Skeletal muscle satellite cell (primary cell): ENCODE measurements around the gene SLC34A3.

ENCODE experiments used
- H3K27me3 ChIP-seq: 2 replicates; pipeline ENCODE4 v1.7.0; 2013; ENCODE audit warnings: low read length; ENCODE audit not compliant: control insufficient read depth, insufficient read depth
- H3K36me3 ChIP-seq: 2 replicates; pipeline ENCODE4 v1.7.0; 2013; ENCODE audit warnings: mild to moderate bottlenecking, control low read depth, low read length; ENCODE audit not compliant: insufficient read depth
- H3K4me1 ChIP-seq: 2 replicates; pipeline ENCODE4 v1.7.0; 2013; ENCODE audit warnings: low read length; ENCODE audit not compliant: control insufficient read depth, insufficient read depth
- H3K4me2 ChIP-seq: 2 replicates; pipeline ENCODE4 v1.7.0; 2013; ENCODE audit warnings: mild to moderate bottlenecking, low read length
- H3K4me3 ChIP-seq: 2 replicates; pipeline ENCODE4 v1.7.0; 2013; ENCODE audit warnings: low read length
- H3K9ac ChIP-seq: 2 replicates; pipeline ENCODE4 v1.7.0; 2013; ENCODE audit warnings: mild to moderate bottlenecking, low read depth, low read length, moderate library complexity
- H3K9me3 ChIP-seq: replicated peaks from 2 replicates; pipeline ENCODE4 v1.7.0; 2013; ENCODE audit warnings: mild to moderate bottlenecking, control low read depth, low read length

SLC34A3 gene

DNA sequence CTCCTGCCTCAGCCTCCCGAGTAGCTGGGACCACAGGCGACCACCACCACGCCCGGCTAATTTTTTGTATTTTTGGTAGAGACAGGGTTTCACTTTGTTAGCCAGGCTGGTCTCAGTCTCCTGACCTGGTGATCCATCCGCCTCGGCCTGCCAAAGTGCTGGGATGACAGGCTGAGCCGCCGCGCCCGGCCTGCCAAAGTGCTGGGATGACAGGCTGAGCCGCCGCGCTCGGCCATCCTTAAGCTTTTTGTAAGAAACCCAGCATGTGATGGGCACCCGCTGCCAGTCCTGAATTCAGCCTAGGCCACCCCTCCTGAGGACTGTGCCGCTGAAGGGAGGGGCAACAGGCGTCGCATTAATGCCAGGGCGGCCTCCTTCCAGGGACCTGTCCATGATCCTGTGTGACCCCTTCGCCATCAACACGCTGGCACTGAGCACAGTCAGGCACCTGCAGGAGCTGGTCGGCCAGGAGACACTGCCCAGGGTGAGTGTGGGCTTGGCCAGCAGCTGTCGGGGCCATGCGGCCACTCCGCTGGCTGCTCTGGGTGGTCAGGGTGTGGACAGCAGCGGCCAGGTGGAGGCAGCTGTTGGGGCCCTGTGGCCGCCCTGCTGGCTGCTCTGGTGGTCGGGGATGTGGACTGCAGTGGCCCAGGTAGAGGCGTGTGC lies 34.9 kb downstream of the SLC34A3 start:
- peaks cover 56% of the 10 kb centered on the region for H3K36me3 ChIP-seq
- no peak overlapping the region for H3K9ac ChIP-seq
- H3K9me3 ChIP-seq = no peaks in the 10 kb centered on the region
- H3K4me3 ChIP-seq = no peak overlapping the region
- H3K4me2 ChIP-seq = no peak overlapping the region
- peaks cover 5% of the 10 kb centered on the region for H3K4me1 ChIP-seq
- no peaks in the 10 kb centered on the region for H3K27me3 ChIP-seq

DNA sequence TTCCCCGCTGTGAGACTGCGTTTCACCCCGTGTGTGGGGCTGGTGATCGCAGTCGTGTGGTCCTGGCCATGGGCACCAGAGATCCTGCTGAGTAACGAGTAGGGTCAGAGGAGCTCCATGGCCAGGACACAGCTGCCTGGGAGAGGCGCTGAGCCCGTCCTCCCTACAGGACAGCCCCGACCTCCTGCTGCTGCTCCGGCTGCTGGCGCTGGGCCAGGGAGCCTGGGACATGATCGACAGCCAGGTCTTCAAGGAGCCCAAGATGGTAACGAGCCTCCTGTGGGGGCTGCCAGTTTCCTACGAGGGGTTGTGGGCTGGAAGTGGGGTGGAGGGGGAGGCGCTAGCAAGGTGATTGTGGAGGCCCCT lies 35.4 kb downstream of the SLC34A3 start:
- Histone ChIP-seq H3K9me3 (no peaks in the 10 kb centered on the region), H3K9ac (no peak overlapping the region), H3K36me3 (peaks cover 59% of the 10 kb centered on the region), H3K4me1 (peaks cover 5% of the 10 kb centered on the region), H3K4me3 (no peak overlapping the region), H3K27me3 (no peaks in the 10 kb centered on the region), H3K4me2 (no peak overlapping the region)

DNA sequence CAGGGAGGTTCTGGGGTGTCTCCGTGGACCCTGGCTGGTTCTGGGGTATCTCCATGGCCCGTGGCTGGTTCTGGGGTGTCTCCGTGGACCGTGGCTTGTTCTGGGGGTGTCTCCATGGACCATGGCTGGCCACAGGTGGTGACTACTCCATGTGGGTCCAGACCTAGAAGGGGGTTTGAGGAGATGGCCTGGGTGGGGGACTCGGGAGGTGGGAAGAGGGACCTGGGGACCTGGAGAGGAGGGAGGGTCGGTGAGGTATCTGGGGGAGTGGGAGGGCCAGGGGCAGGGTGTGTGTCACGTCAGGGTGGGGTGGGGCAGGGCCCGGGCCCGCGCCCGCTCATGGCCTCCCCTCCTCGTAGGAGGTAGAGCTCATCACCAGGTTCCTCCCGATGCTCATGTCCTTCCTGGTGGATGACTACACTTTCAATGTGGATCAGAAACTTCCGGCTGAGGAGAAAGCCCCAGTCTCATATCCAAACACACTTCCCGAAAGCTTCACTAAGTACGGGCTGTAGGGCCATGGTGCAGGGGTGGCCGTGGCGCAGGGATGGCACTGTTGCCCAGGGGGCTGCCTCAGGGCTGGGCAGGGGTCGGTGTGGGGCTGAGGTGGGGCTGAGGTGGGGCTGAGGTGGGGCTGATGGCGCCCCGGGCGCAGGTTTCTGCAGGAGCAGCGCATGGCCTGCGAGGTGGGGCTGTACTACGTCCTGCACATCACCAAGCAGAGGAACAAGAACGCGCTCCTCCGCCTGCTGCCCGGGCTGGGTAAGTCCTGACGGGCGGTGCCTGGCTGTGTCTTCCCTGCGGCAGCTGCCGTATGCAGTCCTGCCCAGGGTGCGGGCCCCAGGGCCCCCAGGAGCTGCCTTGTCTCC lies 36.1 kb downstream of the SLC34A3 start:
- H3K9me3 ChIP-seq = no peaks in the 10 kb centered on the region
- H3K36me3 ChIP-seq = peaks cover 62% of the 10 kb centered on the region
- no peak overlapping the region for H3K4me3 ChIP-seq
- peaks cover 5% of the 10 kb centered on the region for H3K4me1 ChIP-seq
- no peak overlapping the region for H3K9ac ChIP-seq
- H3K4me2 ChIP-seq = no peak overlapping the region
- no peaks in the 10 kb centered on the region for H3K27me3 ChIP-seq

DNA sequence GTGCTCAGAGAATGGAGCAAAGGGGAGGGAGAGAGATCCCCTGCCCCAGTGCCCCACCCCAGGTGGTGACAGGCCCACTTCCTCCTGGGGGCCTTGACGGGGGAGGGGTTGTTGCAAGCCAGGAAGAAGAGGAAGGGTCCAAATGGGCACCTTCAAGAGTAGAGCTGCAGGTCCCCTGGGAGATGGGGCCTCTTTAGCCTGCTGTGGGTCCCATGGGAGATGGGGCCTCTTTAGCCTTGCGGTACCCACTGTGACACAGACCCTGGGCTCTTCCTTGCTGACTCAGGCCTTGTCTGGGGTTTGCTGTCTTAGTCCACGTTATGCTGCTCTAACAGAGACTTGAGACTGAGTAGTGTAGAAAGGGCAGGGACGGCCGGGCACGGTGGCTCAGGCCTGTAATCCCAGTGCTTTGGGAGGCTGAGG lies 37.2 kb downstream of the SLC34A3 start:
- H3K36me3 ChIP-seq = peaks cover 65% of the 10 kb centered on the region
- H3K9ac ChIP-seq = no peak overlapping the region

DNA sequence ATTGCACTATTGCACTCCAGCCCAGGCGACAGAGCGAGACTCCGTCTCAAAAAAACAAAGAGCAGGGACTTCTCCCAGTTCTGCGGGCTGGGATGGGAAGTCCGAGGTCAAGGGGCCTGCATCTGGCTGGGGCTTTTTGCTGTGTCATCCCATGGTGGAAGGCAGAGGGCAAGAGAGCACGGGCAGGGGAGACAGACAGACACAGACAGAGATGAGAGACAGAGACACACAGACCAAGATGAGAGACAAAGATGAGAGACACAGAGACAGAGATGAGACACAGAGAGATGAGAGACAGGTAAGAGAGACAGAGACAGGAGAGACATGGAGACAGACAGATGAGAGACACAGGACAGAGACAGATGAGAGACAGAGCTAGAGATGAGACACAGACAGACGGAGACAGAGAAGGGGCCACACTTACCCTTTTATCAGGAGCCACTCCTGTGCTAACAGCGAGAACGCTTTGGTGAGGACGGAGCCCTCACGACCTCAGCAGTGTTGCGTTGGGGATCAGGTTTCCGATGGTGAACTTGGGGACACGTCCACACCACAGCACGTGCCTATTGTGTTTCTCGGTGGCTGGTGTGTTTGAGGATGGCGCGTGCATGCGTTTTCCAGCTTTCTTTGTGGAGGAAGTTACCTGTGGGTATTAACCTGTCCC lies 38.0 kb downstream of the SLC34A3 start:
- H3K9me3 ChIP-seq = no peaks in the 10 kb centered on the region
- H3K4me3 ChIP-seq = no peak overlapping the region
- no peak overlapping the region for H3K4me2 ChIP-seq
- no peaks in the 10 kb centered on the region for H3K27me3 ChIP-seq
- peaks cover 68% of the 10 kb centered on the region for H3K36me3 ChIP-seq
- H3K4me1 ChIP-seq = peaks cover 3% of the 10 kb centered on the region
- H3K9ac ChIP-seq = no peak overlapping the region

More for the DNA sequence above, 37.2 kb downstream of the SLC34A3 start:
- Histone ChIP-seq H3K4me1 (peaks cover 3% of the 10 kb centered on the region), H3K9me3 (no peaks in the 10 kb centered on the region), H3K27me3 (no peaks in the 10 kb centered on the region), H3K4me2 (no peak overlapping the region), H3K4me3 (no peak overlapping the region)

DNA sequence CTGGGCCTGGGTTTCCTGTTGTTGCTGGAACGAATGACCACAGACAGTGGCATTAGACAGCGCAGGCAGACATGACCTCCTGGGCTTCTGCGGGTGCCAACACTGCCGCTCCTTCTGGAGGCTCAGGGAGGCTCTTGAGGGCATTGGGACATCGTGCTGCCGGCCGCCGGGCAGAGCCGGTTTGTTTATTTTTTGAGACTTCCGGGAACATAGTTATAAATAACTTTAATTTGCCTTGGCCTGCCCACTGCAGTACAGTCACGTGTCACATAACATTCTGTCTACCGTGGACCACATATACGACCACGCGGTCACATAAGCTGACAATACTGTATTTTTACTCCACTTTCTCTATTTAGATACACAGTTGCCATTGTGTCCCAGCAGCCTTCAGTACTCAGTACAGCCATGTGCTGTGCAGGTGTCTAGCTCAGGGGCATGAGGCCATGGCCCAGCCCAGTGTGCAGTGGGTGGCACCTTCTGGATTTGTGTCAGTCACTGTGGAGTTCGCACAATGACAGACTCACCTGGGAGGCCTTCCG lies 38.6 kb downstream of the SLC34A3 start:
- Histone ChIP-seq H3K4me3 (no peak overlapping the region), H3K9ac (no peak overlapping the region), H3K36me3 (peaks cover 62% of the 10 kb centered on the region), H3K4me1 (peaks cover 3% of the 10 kb centered on the region), H3K9me3 (no peaks in the 10 kb centered on the region), H3K4me2 (no peak overlapping the region), H3K27me3 (no peaks in the 10 kb centered on the region)

DNA sequence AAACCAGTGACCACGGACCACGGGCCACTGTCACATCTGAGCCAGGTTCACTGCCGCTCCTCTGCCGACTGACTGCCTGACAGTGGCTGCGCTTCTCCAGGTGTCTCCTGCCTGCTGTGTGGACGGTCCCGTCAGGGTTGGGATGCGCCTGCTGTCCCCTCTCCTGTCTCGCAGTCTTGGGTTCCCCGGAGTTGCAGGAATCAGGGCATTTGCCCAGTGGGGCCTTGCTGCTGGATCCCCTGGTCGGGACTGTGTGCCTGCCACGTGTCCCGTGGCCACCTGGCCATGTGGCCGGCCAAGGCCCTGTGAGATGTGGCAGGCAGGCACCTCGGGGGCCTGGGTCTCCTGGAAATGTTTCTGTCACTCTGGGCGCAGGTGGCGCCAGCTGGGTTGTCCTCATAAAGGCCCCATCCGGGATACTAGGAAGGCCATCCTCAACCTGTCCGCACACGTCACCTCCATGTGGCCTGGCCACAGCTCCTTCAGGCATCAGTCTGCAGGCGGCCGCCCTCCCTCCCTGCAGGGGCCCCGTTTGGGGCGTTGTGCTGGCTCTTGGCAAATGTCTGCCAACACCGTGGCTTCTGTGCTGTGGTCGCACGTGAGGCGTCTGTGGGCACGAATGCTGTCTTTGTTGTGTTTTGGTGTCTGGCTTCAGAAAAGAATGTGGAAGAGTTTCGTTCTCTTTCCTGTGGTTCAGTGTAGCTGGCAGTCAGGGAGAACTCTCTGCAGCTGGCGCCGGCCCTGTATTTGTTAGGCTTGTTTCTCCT lies 40.4 kb downstream of the SLC34A3 start:
- H3K4me2 ChIP-seq = no peak overlapping the region
- H3K27me3 ChIP-seq = no peaks in the 10 kb centered on the region
- no peak overlapping the region for H3K4me3 ChIP-seq
- no peak overlapping the region for H3K9ac ChIP-seq
- H3K9me3 ChIP-seq = no peaks in the 10 kb centered on the region
- peaks cover 50% of the 10 kb centered on the region for H3K36me3 ChIP-seq
- peaks cover 9% of the 10 kb centered on the region for H3K4me1 ChIP-seq

DNA sequence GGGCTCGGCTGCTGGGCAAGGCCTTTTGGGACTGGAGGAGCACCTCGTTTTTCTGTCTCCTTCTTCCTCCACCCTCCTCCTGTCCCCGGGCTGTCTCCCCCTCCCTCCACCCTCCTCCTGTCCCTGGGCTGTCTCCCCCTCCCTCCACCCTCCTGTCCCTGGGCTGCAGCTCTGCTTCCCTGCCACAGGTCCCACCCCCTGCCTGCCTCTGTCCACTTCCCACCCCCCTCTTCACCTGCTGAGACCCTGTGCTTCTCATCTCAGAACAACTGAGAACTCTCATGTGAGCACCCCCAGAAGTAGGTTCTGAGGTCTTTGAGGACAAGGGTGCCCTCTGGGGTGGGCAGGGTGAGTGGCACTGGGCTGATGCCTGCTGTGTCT lies 41.0 kb downstream of the SLC34A3 start:
- no peaks in the 10 kb centered on the region for H3K27me3 ChIP-seq
- peaks cover 46% of the 10 kb centered on the region for H3K36me3 ChIP-seq
- H3K9ac ChIP-seq = no peak overlapping the region

DNA sequence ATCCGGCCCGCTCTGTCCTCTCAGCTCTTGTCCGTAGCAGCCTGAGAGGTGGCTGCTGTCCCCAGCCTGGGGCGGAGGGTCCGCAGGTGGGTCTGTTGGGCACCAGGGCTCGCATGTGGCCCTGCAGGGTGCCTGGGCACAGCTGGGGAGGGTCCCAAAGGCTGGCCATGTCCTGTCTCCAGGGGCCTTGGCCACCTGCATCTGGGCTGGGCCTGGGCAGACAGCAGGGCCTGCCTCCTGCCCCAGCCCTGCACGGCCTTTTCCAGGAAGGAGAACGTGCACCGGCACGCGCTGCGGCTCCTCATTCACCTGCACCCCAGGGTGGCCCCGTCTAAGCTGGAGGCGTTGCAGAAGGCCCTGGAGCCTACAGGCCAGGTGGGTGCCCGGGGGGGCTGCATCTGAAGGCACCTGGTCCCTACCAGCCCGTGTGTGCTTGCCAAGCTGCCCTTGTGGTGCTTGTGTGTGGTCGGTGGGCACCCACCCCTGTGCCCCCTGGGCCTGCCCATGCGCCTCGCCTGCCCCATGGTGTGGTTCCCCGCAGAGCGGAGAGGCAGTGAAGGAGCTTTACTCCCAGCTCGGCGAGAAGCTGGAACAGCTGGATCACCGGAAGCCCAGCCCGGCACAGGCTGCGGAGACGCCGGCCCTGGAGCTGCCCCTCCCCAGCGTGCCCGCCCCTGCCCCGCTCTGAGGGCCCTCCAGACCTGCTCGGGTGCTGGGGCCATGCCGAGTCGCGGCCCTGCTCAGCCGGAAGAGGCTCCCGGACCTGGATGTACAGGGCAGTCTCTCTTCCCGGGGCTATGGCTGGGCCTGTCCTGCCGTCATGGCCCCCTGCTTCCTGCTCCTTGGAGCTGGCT lies 41.8 kb downstream of the SLC34A3 start:
- Histone ChIP-seq H3K4me2 (no peak overlapping the region), H3K4me1 (peaks cover 22% of the 10 kb centered on the region), H3K9me3 (no peaks in the 10 kb centered on the region), H3K27me3 (no peaks in the 10 kb centered on the region), H3K4me3 (no peak overlapping the region), H3K9ac (no peak overlapping the region), H3K36me3 (peaks cover 42% of the 10 kb centered on the region)

More for the DNA sequence above, 41.0 kb downstream of the SLC34A3 start:
- peaks cover 14% of the 10 kb centered on the region for H3K4me1 ChIP-seq
- no peak overlapping the region for H3K4me2 ChIP-seq
- H3K9me3 ChIP-seq = no peaks in the 10 kb centered on the region
- no peak overlapping the region for H3K4me3 ChIP-seq

DNA sequence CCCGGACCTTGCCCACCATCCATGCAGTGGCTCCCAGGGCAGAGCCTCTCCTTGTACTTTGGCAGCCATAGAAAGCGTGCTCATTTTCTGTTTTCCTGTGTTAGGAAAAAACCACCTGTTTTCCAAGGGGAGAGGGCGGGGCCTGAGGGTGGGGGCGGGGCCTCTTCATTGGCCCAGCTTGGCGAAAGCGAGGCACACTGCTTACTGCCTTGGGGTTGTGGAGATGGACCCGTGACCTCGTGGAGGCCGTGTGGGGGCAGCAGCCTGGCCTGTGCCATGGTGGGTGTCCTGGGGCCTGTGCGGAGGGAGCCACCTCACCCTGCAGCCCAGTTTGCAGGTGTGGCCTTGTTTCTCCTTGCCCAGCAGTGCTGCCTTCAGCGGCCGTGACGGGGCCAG lies 42.4 kb downstream of the SLC34A3 start:
- Histone ChIP-seq H3K36me3 (peaks cover 36% of the 10 kb centered on the region), H3K4me2 (no peak overlapping the region), H3K4me3 (no peak overlapping the region), H3K9me3 (no peaks in the 10 kb centered on the region), H3K27me3 (no peaks in the 10 kb centered on the region), H3K9ac (no peak overlapping the region), H3K4me1 (peaks cover 28% of the 10 kb centered on the region)
